Endothelial cell of umbilical vein (primary cell): ENCODE data around the gene UIMC1.
"Not testable (repeated sequence)": the region's sequence is repeated elsewhere in the genome, so short reads cannot be mapped to it uniquely, and the experiment has no call there.

Experiments
- CTCF ChIP-seq, 2 donors: IDR thresholded peaks; 1 replicate in 1 of 2; 2 replicates in 1 of 2; pipeline ENCODE4 v1.5.1; 2011; ENCODE audit warnings: low read length in 2 of 2, mild to moderate bottlenecking in 2 of 2, moderate library complexity in 2 of 2, control low read depth in 1 of 2, inconsistent platforms in 1 of 2, low read depth in 1 of 2; ENCODE audit not compliant: insufficient read depth in 1 of 2; ENCODE audit errors: extremely low read depth in 1 of 2
- POLR2AphosphoS5 ChIP-seq: IDR thresholded peaks from 2 replicates; pipeline ENCODE4 v1.6.1; 2012; ENCODE audit warnings: low read depth, mild to moderate bottlenecking, control low read depth, low read length, moderate library complexity; ENCODE audit not compliant: insufficient read depth

DNA sequence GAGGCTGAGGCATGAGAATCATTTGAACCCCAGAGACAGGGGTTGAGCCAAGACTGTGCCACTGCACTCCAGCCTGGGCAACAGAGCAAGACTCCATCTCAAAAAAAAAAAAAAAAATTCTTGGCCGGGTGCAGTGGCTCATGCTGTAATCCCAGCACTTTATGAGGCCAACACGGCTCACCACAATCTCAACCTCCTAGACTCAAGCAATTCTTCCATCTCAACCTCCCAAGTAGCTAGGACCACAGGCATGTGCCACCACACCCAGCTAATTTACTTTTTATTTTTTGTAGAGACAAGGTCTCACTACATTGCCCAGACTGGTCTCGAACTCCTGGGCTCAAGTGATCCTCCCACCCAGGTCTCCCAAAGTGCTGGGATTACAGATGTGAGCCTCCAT is 13.5 kb downstream of the UIMC1 start:
- not testable (repeated sequence) for TF ChIP-seq CTCF (IDR thresholded peaks at IDR 0.05; ENCODE audit: extremely low read depth in 1 of 2, insufficient read depth in 1 of 2, low read depth in 1 of 2, low read length in 2 of 2); POLR2AphosphoS5
